Measurements from ENCODE around the gene PYCR2. TPM values are rescaled to one million over a fixed set of nuclear protein-coding genes. Genes with fewer than 3 reads are reported as not detected.

The PYCR2 gene
- polyA plus RNA-seq, 1 donor from 2014 or later: 51.5 TPM

- no peak overlapping the region for H3K27ac ChIP-seq (ENCODE audit: low read length)
- no peak overlapping the region for H3K4me2 ChIP-seq (ENCODE audit: low read length)
- no peak overlapping the region for H2AFZ ChIP-seq (ENCODE audit: low read depth, low read length)
- no peak overlapping the region for H3K9ac ChIP-seq (ENCODE audit: low read length)
- H3K4me3 ChIP-seq (ENCODE audit: low read length): no peak overlapping the region
- H4K20me1 ChIP-seq (ENCODE audit: insufficient read depth): no peaks in the 10 kb centered on the region
- no peaks in the 10 kb centered on the region for H3K79me2 ChIP-seq (replicated peaks; ENCODE audit: insufficient read depth, low read length)
- TF ChIP-seq REST (IDR thresholded peaks at IDR 0.05; ENCODE audit: borderline replicate concordance) (no peak), CTCF (IDR thresholded peaks at IDR 0.05; ENCODE audit: poor library complexity, severe bottlenecking) (no peak), POLR2AphosphoS5 (IDR thresholded peaks at IDR 0.05) (no peak), MXI1 (conservative IDR thresholded peaks at IDR 0.05; ENCODE audit: poor library complexity, severe bottlenecking) (no peak), TAF1 (IDR thresholded peaks at IDR 0.05; ENCODE audit: low read depth) (no peak)
- H3K9me3 ChIP-seq (ENCODE audit: low read length): no peaks in the 10 kb centered on the region
- no peaks in the 10 kb centered on the region for H3F3A ChIP-seq (ENCODE audit: insufficient read depth, low read length, poor library complexity, severe bottlenecking)
- no peaks in the 10 kb centered on the region for H3K9me2 ChIP-seq (ENCODE audit: insufficient read depth, low read length)
- no peaks in the 10 kb centered on the region for H3K36me3 ChIP-seq (ENCODE audit: insufficient read depth, low read length)
- no peaks in the 10 kb centered on the region for H3K27me3 ChIP-seq (ENCODE audit: insufficient read depth, low read depth, low read length)
Observed at GRCh38 chr1:225896937-225897549, 27.0 kb downstream of the PYCR2 start.

GRCh38 chr1:225896494-225896893 is 27.6 kb downstream of the PYCR2 start:
- H3K36me3 ChIP-seq (ENCODE audit: insufficient read depth, low read length): no peaks in the 10 kb centered on the region
- H3K4me3 ChIP-seq (ENCODE audit: low read length): no peak overlapping the region
- no peak overlapping the region for H2AFZ ChIP-seq (ENCODE audit: low read depth, low read length)
- TF ChIP-seq REST (IDR thresholded peaks at IDR 0.05; ENCODE audit: borderline replicate concordance) (no peak), SMC3 (conservative IDR thresholded peaks at IDR 0.05; ENCODE audit: poor library complexity) (no peak), RAD21 (conservative IDR thresholded peaks at IDR 0.05) (no peak), EZH2 (IDR thresholded peaks at IDR 0.05; ENCODE audit: borderline replicate concordance, insufficient read depth, low read length, poor library complexity, severe bottlenecking) (no peak), MXI1 (conservative IDR thresholded peaks at IDR 0.05; ENCODE audit: poor library complexity, severe bottlenecking) (no peak), TAF1 (IDR thresholded peaks at IDR 0.05; ENCODE audit: low read depth) (no peak), CTCF (IDR thresholded peaks at IDR 0.05; ENCODE audit: poor library complexity, severe bottlenecking) (no peak), EP300 (conservative IDR thresholded peaks at IDR 0.05; ENCODE audit: poor library complexity, severe bottlenecking) (no peak), POLR2AphosphoS5 (IDR thresholded peaks at IDR 0.05) (no peak)
- H3K9ac ChIP-seq (ENCODE audit: low read length): no peak overlapping the region
- no peak overlapping the region for H3K27ac ChIP-seq (ENCODE audit: low read length)
- H3K27me3 ChIP-seq (ENCODE audit: insufficient read depth, low read depth, low read length): no peaks in the 10 kb centered on the region
- H3K4me2 ChIP-seq (ENCODE audit: low read length): no peak overlapping the region
- no peaks in the 10 kb centered on the region for H3K9me2 ChIP-seq (ENCODE audit: insufficient read depth, low read length)
- no peaks in the 10 kb centered on the region for H3F3A ChIP-seq (ENCODE audit: insufficient read depth, low read length, poor library complexity, severe bottlenecking)
- no peaks in the 10 kb centered on the region for H4K20me1 ChIP-seq (ENCODE audit: insufficient read depth)
- no peaks in the 10 kb centered on the region for H3K79me2 ChIP-seq (replicated peaks; ENCODE audit: insufficient read depth, low read length)
- H3K9me3 ChIP-seq (ENCODE audit: low read length): no peaks in the 10 kb centered on the region

All from neural cell (in vitro differentiated cells).